ENCODE measurements around the gene PLA2R1. TPM values are rescaled to one million over a fixed set of nuclear protein-coding genes. Genes with fewer than 3 reads are reported as not detected.

The PLA2R1 gene
- total and polyA plus RNA-seq, 7 experiments from 2014 or later = not detected

DNA sequence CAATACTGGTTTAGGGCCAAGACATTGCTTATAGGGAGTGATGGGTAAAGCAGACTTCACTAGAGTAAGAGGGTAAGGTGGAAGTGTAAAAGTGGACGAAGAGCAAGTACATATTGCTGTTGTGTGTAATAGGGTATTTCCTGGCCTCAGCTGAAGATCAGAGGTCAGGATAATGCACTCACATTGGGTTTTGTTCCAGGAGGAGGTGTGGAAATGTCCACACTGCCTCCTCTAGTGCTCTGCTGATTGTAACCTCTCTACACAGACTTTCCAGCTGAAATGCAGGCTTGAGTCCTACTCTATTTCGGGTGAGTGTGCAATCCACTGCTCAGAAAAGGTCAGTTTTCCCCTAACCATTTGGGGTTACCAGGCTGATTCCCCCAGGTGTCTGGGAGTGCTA lies 41.7 kb upstream of the PLA2R1 start:
- Mint-ChIP-seq H3K36me3 (no peaks in the 10 kb centered on the region), H3K9me3 (no peaks in the 10 kb centered on the region), H3K27me3 (peaks cover 0 to 10% (median 8%) of the 10 kb centered on the region in 5 donors), H3K4me3 (no peak overlapping the region), H3K27ac (no peak overlapping the region), H3K4me1 (no peaks in the 10 kb centered on the region)
- H3K27ac ChIP-seq (ENCODE audit: low read depth, low read length) = no peak overlapping the region
- no peak for DNase-seq
- no peaks in the 10 kb centered on the region for H3K9me3 ChIP-seq (ENCODE audit: control insufficient read depth in 2 of 3, low read length in 3 of 3)
- ChIA-PET CTCF (no interaction called here), POLR2A (no interaction called here)
- no peak for ATAC-seq
- H3K36me3 ChIP-seq (ENCODE audit: control insufficient read depth in 2 of 3, insufficient read depth in 3 of 3, low read length in 3 of 3) = no peaks in the 10 kb centered on the region
- no peaks in the 10 kb centered on the region for H3K27me3 ChIP-seq (ENCODE audit: control insufficient read depth in 2 of 2, insufficient read depth in 2 of 2, low read length in 2 of 2)
- H3K4me3 ChIP-seq (ENCODE audit: low read length) = no peak overlapping the region
- intact Hi-C loops (cut with micrococcal nuclease) = no loop called here
- H3K4me1 ChIP-seq (ENCODE audit: control insufficient read depth in 2 of 2, insufficient read depth in 2 of 2, low read length in 2 of 2) = no peaks in the 10 kb centered on the region

DNA sequence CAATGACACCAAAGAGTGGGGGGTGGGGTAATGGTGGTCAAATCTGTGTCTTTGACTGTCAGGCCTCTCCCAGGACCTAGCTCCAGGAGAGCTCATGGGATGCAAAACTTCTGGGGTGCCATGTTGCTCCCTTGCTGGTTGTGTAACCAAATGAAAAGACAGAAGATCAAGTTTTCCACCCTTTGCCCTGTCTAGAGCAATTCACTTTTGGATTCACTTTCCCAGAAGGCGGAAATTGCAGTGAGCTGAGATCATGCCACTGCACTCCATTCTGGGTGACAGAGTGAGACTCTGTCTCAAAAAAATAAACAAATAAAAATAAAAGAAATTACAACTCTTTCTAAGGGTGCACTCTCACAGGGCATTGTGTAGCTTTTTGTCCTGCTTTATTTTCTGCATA lies 34.9 kb upstream of the PLA2R1 start:
- DNase-seq (no peak), ATAC-seq (no peak)
- Mint-ChIP-seq H3K4me1 (no peaks in the 10 kb centered on the region), H3K4me3 (no peak overlapping the region), H3K27ac (no peak overlapping the region), H3K36me3 (peaks cover 0 to 13% (median 0%) of the 10 kb centered on the region in 5 donors), H3K9me3 (peaks cover 0 to 26% (median 7%) of the 10 kb centered on the region in 11 donors), H3K27me3 (peaks cover 0 to 19% (median 11%) of the 10 kb centered on the region in 5 donors)
- Histone ChIP-seq H3K27ac (ENCODE audit: low read depth, low read length) (no peak overlapping the region), H3K36me3 (ENCODE audit: control insufficient read depth in 2 of 3, insufficient read depth in 3 of 3, low read length in 3 of 3) (no peaks in the 10 kb centered on the region), H3K27me3 (ENCODE audit: control insufficient read depth in 2 of 2, insufficient read depth in 2 of 2, low read length in 2 of 2) (no peaks in the 10 kb centered on the region), H3K9me3 (ENCODE audit: control insufficient read depth in 2 of 3, low read length in 3 of 3) (peaks cover 0 to 4% (median 0%) of the 10 kb centered on the region in 3 experiments), H3K4me3 (ENCODE audit: low read length) (no peak overlapping the region), H3K4me1 (ENCODE audit: control insufficient read depth in 2 of 2, insufficient read depth in 2 of 2, low read length in 2 of 2) (no peaks in the 10 kb centered on the region)
- intact Hi-C loops (cut with micrococcal nuclease) = no loop called here
- ChIA-PET CTCF (interaction anchor here (1.4 kb wide), 1 partner anchor 10 kb away, joined by 4 read pairs; no protein-coding TSS in a partner anchor), POLR2A (no interaction called here)

DNA sequence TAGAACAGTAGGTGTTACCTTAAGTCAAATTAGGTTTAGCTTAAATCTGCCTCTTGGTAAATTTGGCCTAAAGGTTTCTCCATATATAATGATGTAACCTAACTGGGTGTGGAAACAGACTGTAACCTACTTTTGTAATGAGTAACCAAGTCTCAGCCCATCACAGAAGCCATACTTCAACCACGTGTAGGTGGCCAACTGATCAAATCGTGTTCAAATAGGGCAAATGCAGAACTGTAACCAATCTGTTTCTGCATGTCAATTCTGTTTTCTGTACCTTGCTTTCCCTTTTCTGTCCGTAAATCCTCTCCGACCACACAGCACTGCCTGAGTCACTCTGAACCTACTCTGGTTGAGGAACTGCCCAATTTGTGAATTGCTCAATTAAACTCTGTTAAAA lies 34.0 kb upstream of the PLA2R1 start:
- Histone ChIP-seq H3K27ac (ENCODE audit: low read depth, low read length) (no peak overlapping the region), H3K9me3 (ENCODE audit: control insufficient read depth in 2 of 3, low read length in 3 of 3) (peaks cover 0 to 4% (median 0%) of the 10 kb centered on the region in 3 experiments), H3K27me3 (ENCODE audit: control insufficient read depth in 2 of 2, insufficient read depth in 2 of 2, low read length in 2 of 2) (no peaks in the 10 kb centered on the region), H3K36me3 (ENCODE audit: control insufficient read depth in 2 of 3, insufficient read depth in 3 of 3, low read length in 3 of 3) (no peaks in the 10 kb centered on the region), H3K4me1 (ENCODE audit: control insufficient read depth in 2 of 2, insufficient read depth in 2 of 2, low read length in 2 of 2) (no peaks in the 10 kb centered on the region), H3K4me3 (ENCODE audit: low read length) (no peak overlapping the region)
- intact Hi-C loops (cut with micrococcal nuclease) = no loop called here
- ChIA-PET CTCF (interaction anchor here (1.4 to 1.6 kb wide), 2 partner anchors 10 to 14 kb away, joined by 3 to 4 read pairs; no protein-coding TSS in a partner anchor), POLR2A (no interaction called here)
- Mint-ChIP-seq H3K27me3 (peaks cover 0 to 19% (median 16%) of the 10 kb centered on the region in 5 donors), H3K36me3 (peaks cover 0 to 15% (median 0%) of the 10 kb centered on the region in 5 donors), H3K4me3 (no peak overlapping the region), H3K4me1 (no peaks in the 10 kb centered on the region), H3K27ac (no peak overlapping the region), H3K9me3 (peaks cover 3 to 35% (median 11%) of the 10 kb centered on the region in 11 donors)
- peak; percentile 63 for ATAC-seq
- no peak for DNase-seq

DNA sequence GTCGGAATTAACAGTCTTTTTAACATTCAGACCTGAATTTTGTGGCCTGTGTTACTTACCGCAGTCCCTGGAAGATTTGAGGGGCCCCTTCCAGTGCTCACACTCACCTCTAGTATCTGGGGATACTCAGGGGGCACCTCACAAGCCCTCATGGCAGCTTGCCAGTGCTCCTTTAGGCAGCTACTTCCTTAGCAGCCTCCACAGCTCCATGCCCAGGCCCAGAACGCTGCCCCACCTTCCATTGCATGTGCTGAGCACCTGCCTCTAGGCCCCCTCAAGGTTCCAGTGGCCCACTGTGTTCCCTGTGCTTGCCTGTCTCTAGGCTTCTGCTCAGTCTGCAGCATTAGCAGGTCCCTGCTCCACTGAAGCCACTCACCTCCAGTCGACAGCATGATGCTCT lies 30.0 kb upstream of the PLA2R1 start:
- no peak overlapping the region for H3K27ac ChIP-seq (ENCODE audit: low read depth, low read length)
- no peak overlapping the region for H3K4me3 ChIP-seq (ENCODE audit: low read length)
- Mint-ChIP-seq H3K36me3 (peaks cover 0 to 28% (median under 1%) of the 10 kb centered on the region in 5 donors), H3K9me3 (peaks cover 13 to 74% (median 36%) of the 10 kb centered on the region in 11 donors), H3K27ac (no peak overlapping the region), H3K4me1 (no peaks in the 10 kb centered on the region), H3K27me3 (peaks cover 0 to 21% (median 19%) of the 10 kb centered on the region in 5 donors), H3K4me3 (no peak overlapping the region)
- intact Hi-C loops (cut with micrococcal nuclease) = no loop called here
- H3K27me3 ChIP-seq (ENCODE audit: control insufficient read depth in 2 of 2, insufficient read depth in 2 of 2, low read length in 2 of 2) = no peaks in the 10 kb centered on the region
- H3K4me1 ChIP-seq (ENCODE audit: control insufficient read depth in 2 of 2, insufficient read depth in 2 of 2, low read length in 2 of 2) = no peaks in the 10 kb centered on the region
- no peak for DNase-seq
- CTCF ChIA-PET = no interaction called here
- H3K36me3 ChIP-seq (ENCODE audit: control insufficient read depth in 2 of 3, insufficient read depth in 3 of 3, low read length in 3 of 3) = no peaks in the 10 kb centered on the region
- POLR2A ChIA-PET = no interaction called here
- H3K9me3 ChIP-seq (ENCODE audit: control insufficient read depth in 2 of 3, low read length in 3 of 3) = peaks cover 6 to 25% (median 7%) of the 10 kb centered on the region in 3 experiments
- no peak for ATAC-seq

DNA sequence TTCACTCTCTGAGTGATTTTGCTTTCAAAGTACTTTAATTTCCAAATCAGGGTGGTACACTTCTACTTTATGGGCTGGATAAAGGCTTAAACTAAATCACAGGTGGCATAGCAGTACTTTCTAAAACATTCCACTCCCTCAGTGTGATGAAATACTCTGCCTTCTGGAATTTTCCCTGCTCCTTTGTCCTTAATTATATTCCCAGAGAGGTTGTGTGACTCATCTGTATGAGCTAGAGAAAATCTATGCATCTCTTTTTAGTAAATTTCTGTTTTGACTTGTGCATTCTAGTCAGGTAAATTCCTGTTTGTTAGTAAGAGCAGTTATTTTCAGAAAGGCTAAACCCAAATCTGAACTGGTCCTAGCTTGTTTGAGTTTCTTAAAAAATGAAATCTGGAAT lies 29.0 kb upstream of the PLA2R1 start:
- DNase-seq (no peak), ATAC-seq (no peak)
- H3K4me1 Mint-ChIP-seq = no peaks in the 10 kb centered on the region
- H3K4me3 Mint-ChIP-seq = no peak overlapping the region
- CTCF ChIA-PET = no interaction called here
- H3K36me3 ChIP-seq (ENCODE audit: control insufficient read depth in 2 of 3, insufficient read depth in 3 of 3, low read length in 3 of 3) = no peaks in the 10 kb centered on the region
- H3K27me3 ChIP-seq (ENCODE audit: control insufficient read depth in 2 of 2, insufficient read depth in 2 of 2, low read length in 2 of 2) = no peaks in the 10 kb centered on the region
- peaks cover 0 to 32% (median 4%) of the 10 kb centered on the region in 5 donors for H3K36me3 Mint-ChIP-seq
- H3K9me3 ChIP-seq (ENCODE audit: control insufficient read depth in 2 of 3, low read length in 3 of 3) = peaks cover 10 to 36% (median 12%) of the 10 kb centered on the region in 3 experiments
- H3K9me3 Mint-ChIP-seq = peaks cover 18 to 84% (median 44%) of the 10 kb centered on the region in 11 donors
- no peaks in the 10 kb centered on the region for H3K4me1 ChIP-seq (ENCODE audit: control insufficient read depth in 2 of 2, insufficient read depth in 2 of 2, low read length in 2 of 2)
- H3K27me3 Mint-ChIP-seq = peaks cover 0 to 21% (median 19%) of the 10 kb centered on the region in 5 donors
- POLR2A ChIA-PET = no interaction called here
- no peak overlapping the region for H3K27ac Mint-ChIP-seq
- H3K4me3 ChIP-seq (ENCODE audit: low read length) = no peak overlapping the region
- H3K27ac ChIP-seq (ENCODE audit: low read depth, low read length) = no peak overlapping the region
- intact Hi-C loops (cut with micrococcal nuclease) = no loop called here

DNA sequence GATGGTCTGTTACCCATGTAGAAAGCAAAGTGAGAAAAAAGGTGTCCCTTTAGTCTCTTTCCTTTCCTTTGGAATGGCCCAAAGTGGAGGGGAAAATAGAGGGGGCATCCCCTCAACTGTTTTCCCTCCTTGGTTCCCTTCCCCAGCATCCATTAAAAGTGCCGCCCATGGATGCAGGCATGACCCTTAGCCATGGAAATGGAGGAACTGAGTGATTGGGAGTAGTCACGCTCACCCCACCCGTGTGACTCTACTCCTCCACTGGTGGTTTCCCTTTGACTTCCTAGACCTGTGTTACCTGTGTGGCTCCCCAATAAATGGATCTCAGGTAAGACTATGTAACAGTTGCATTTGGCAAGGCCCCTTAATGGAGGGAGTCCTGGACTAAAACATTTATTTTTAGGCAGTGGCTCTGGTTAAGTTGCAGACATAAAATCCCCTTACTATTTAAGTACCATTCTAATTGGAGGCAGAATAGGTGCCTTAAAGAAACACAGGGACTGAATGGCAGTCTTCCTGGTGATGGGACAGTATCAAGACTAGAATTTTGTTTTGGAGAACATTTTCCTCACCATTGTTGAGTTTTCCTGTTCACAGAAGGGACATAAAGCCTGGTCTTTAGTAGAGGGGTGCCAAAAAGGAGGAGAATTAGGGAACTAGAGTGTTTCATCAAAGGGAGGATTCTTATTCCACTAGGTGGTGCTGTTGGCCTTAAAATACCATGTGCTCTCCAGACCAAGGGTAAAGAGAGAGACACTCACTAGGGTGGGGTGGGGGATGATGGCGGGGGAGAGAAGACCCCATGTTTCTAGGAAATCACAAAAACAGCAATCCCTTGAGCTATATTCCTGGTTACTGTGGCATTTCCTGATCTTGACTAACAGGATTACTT lies 25.7 kb upstream of the PLA2R1 start:
- no peak overlapping the region for H3K27ac ChIP-seq (ENCODE audit: low read depth, low read length)
- Mint-ChIP-seq H3K4me3 (no peak overlapping the region), H3K27me3 (peaks cover 0 to 9% (median 3%) of the 10 kb centered on the region in 5 donors), H3K4me1 (no peaks in the 10 kb centered on the region), H3K9me3 (peaks cover 13 to 99% (median 63%) of the 10 kb centered on the region in 11 donors), H3K36me3 (peaks cover 0 to 21% (median 4%) of the 10 kb centered on the region in 5 donors), H3K27ac (no peak overlapping the region)
- H3K4me3 ChIP-seq (ENCODE audit: low read length) = no peak overlapping the region
- H3K9me3 ChIP-seq (ENCODE audit: control insufficient read depth in 2 of 3, low read length in 3 of 3) = peaks cover 12 to 62% (median 13%) of the 10 kb centered on the region in 3 experiments
- no peaks in the 10 kb centered on the region for H3K4me1 ChIP-seq (ENCODE audit: control insufficient read depth in 2 of 2, insufficient read depth in 2 of 2, low read length in 2 of 2)
- ATAC-seq (no peak), DNase-seq (no peak)
- CTCF ChIA-PET = no interaction called here
- no peaks in the 10 kb centered on the region for H3K36me3 ChIP-seq (ENCODE audit: control insufficient read depth in 2 of 3, insufficient read depth in 3 of 3, low read length in 3 of 3)
- H3K27me3 ChIP-seq (ENCODE audit: control insufficient read depth in 2 of 2, insufficient read depth in 2 of 2, low read length in 2 of 2) = no peaks in the 10 kb centered on the region
- intact Hi-C loops (cut with micrococcal nuclease) = no loop called here
- POLR2A ChIA-PET = interaction anchor here (0.7 kb wide), 1 partner anchor 37 kb away, joined by 3 read pairs; no protein-coding TSS in a partner anchor

Data from naive thymus-derived CD4-positive, alpha-beta T cell (primary cell).